OCI-LY1 (cell line): ENCODE results near the gene OSBPL3.

Experiments used
- H2AFZ ChIP-seq: fragments of 200-600 bp; sonication (generic), shearing (Covaris generic); 2 replicates; pipeline ENCODE4 v1.6.0; 2014; ENCODE audit warnings: antibody characterized with exemption, mild to moderate bottlenecking, low read length
- H3F3A ChIP-seq: fragments of 200-600 bp; sonication (generic), shearing (Covaris generic); 2 replicates; pipeline ENCODE4 v1.6.0; 2014; ENCODE audit warnings: mild to moderate bottlenecking, antibody characterized with exemption, low read length, moderate library complexity; ENCODE audit not compliant: insufficient read depth
- H3K27ac ChIP-seq: fragments of 200-600 bp; sonication (generic); 2 replicates; pipeline ENCODE4 v1.5.1; 2014; ENCODE audit warnings: low read length, mixed run types, mild to moderate bottlenecking, low read depth; ENCODE audit not compliant: poor library complexity, severe bottlenecking
- H3K27me3 ChIP-seq: fragments of 200-600 bp; sonication (generic); 2 replicates; pipeline ENCODE4 v1.6.0; 2014; ENCODE audit warnings: antibody characterized with exemption, mild to moderate bottlenecking, low read length, moderate library complexity; ENCODE audit not compliant: insufficient read depth
- H3K36me3 ChIP-seq: fragments of 200-600 bp; sonication (generic); 2 replicates; pipeline ENCODE4 v1.6.1; 2014; ENCODE audit warnings: mild to moderate bottlenecking, antibody characterized with exemption, low read length, moderate library complexity, mixed read lengths; ENCODE audit not compliant: insufficient read depth
- H3K4me1 ChIP-seq: fragments of 200-600 bp; sonication (generic); 2 replicates; pipeline ENCODE4 v1.5.1; 2014; ENCODE audit warnings: mild to moderate bottlenecking, low read length, moderate library complexity; ENCODE audit not compliant: insufficient read depth, severe bottlenecking
- H3K4me2 ChIP-seq: fragments of 200-600 bp; sonication (generic), shearing (Covaris generic); 2 replicates; pipeline ENCODE4 v1.6.1; 2014; ENCODE audit warnings: low read length
- H3K4me3 ChIP-seq: fragments of 200-600 bp; sonication (generic); 2 replicates; pipeline ENCODE4 v1.5.1; 2014; ENCODE audit warnings: low read length, low read depth, mild to moderate bottlenecking, mixed read lengths; ENCODE audit not compliant: poor library complexity, severe bottlenecking
- H3K79me2 ChIP-seq: fragments of 200-600 bp; shearing (Covaris generic); 2 replicates; pipeline ENCODE4 v1.6.1; 2016; ENCODE audit warnings: mixed run types, low read length, mixed read lengths; ENCODE audit not compliant: insufficient read depth
- H3K9ac ChIP-seq: fragments of 200-600 bp; sonication (generic), shearing (Covaris generic); 2 replicates; pipeline ENCODE4 v1.6.1; 2014; ENCODE audit warnings: mild to moderate bottlenecking, low read length, mixed read lengths
- H3K9me2 ChIP-seq: fragments of 200-600 bp; sonication (generic), shearing (Covaris generic); 2 replicates; pipeline ENCODE4 v1.6.1; 2014; ENCODE audit warnings: low read depth, mild to moderate bottlenecking, low read length, mixed read lengths
- H3K9me3 ChIP-seq: fragments of 200-600 bp; shearing (Covaris generic); 2 replicates; pipeline ENCODE4 v1.6.1; 2014; ENCODE audit warnings: low read length, mixed read lengths
- H4K20me1 ChIP-seq: fragments of 200-600 bp; sonication (generic), shearing (Covaris generic); 2 replicates; pipeline ENCODE4 v1.6.0; 2016; ENCODE audit warnings: mild to moderate bottlenecking, low read length; ENCODE audit not compliant: insufficient read depth
- CTCF ChIP-seq: fragments of 200-600 bp; sonication (generic), shearing (Covaris generic); IDR thresholded peaks from 2 replicates; pipeline ENCODE4 v1.5.1; 2017; ENCODE audit warnings: mild to moderate bottlenecking, antibody characterized with exemption, low read length, moderate library complexity, mixed read lengths
- EZH2 ChIP-seq: fragments of 200-600 bp; sonication (generic), shearing (Covaris generic); IDR thresholded peaks from 2 replicates; pipeline ENCODE4 v1.8.0; 2017; ENCODE audit warnings: borderline replicate concordance, mixed run types, mild to moderate bottlenecking, antibody characterized with exemption, low read length, moderate library complexity, mixed read lengths

OSBPL3 gene

GRCh38 chr7:24864214-24864817, 115.7 kb downstream of the OSBPL3 start:
- no peak overlapping the region for H3K4me2 ChIP-seq
- peaks cover 98% of the 10 kb centered on the region for H3K36me3 ChIP-seq
- no peaks in the 10 kb centered on the region for H3K79me2 ChIP-seq
- no peaks in the 10 kb centered on the region for H3K27me3 ChIP-seq
- H3F3A ChIP-seq, result no peaks in the 10 kb centered on the region
- no peak overlapping the region for H3K4me3 ChIP-seq
- TF ChIP-seq CTCF (no peak), EZH2 (no peak)
- no peak overlapping the region for H3K9ac ChIP-seq
- H3K27ac ChIP-seq, result no peak overlapping the region
- no peak overlapping the region for H2AFZ ChIP-seq
- H3K9me2 ChIP-seq, result no peaks in the 10 kb centered on the region
- H4K20me1 ChIP-seq, result no peaks in the 10 kb centered on the region
- peaks cover 4% of the 10 kb centered on the region; the same call in 1 of the 2 replicates for H3K9me3 ChIP-seq
- no peaks in the 10 kb centered on the region for H3K4me1 ChIP-seq

DNA sequence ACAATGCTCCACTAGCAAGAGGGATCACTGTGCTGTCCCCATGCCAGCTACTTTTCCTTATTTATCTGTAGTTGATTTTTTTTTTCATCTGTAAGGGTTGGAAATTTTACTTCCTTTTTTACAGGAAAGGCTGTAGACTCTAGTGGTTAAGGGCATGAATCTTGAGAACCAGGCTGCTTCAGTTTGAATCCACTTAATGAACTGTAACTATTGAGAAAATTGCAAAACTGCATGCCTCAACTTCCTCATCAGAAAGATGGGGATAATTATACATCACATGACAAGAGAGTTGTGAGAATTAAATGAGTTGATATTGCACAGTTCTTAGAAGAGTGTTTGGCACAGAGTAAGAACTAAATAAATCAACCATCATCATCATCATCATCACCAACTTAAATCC, 116.4 kb downstream of the OSBPL3 start:
- H3K79me2 ChIP-seq, result no peaks in the 10 kb centered on the region
- no peaks in the 10 kb centered on the region for H3F3A ChIP-seq
- no peak overlapping the region for H3K4me3 ChIP-seq
- H2AFZ ChIP-seq, result no peak overlapping the region
- no peak overlapping the region for H3K9ac ChIP-seq
- H3K27me3 ChIP-seq, result no peaks in the 10 kb centered on the region
- peaks cover 4% of the 10 kb centered on the region; the same call in 1 of the 2 replicates for H3K9me3 ChIP-seq
- H4K20me1 ChIP-seq, result no peaks in the 10 kb centered on the region
- no peaks in the 10 kb centered on the region for H3K4me1 ChIP-seq
- no peak overlapping the region for H3K4me2 ChIP-seq
- TF ChIP-seq EZH2 (no peak), CTCF (no peak)
- no peaks in the 10 kb centered on the region for H3K9me2 ChIP-seq
- H3K27ac ChIP-seq, result no peak overlapping the region
- H3K36me3 ChIP-seq, result peaks cover 98% of the 10 kb centered on the region

DNA sequence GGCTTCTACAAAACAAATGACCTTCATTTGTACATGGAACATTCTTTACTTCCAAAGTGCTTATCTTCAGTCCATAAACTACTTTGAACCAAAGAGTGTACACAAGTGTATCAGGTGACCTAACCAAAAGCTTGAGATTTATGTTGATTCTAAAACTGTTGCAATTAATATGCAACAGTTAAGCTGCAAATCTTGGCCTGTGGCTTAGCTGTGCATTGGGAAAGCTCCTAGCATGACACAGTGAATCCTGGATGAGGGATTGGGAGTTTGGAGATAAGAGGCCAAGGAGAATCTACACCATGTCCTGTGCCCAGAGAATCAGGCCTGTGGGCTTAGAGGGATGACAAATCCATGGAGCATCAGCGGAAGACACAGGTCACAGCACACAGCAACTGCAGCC, 117.5 kb downstream of the OSBPL3 start:
- Histone ChIP-seq H3K79me2 (no peaks in the 10 kb centered on the region), H3K27ac (no peak overlapping the region), H3K4me2 (no peak overlapping the region), H3K36me3 (peaks cover 99% of the 10 kb centered on the region), H3F3A (no peaks in the 10 kb centered on the region), H2AFZ (no peak overlapping the region), H3K9me3 (peaks cover 4% of the 10 kb centered on the region; the same call in 1 of the 2 replicates), H3K9ac (no peak overlapping the region), H3K4me3 (no peak overlapping the region), H4K20me1 (no peaks in the 10 kb centered on the region), H3K27me3 (no peaks in the 10 kb centered on the region), H3K9me2 (no peaks in the 10 kb centered on the region), H3K4me1 (no peaks in the 10 kb centered on the region)
- TF ChIP-seq EZH2 (no peak), CTCF (no peak)
